Memory B cell (primary cell): ENCODE measurements around the gene CTF1.

Source experiments
- ATAC-seq: fragments of 150-1000 bp; cut with Tn5 transposase; 2 replicates; pipeline ENCODE4 v1.10.0; 2021; ENCODE audit warnings: low read depth, mild to moderate bottlenecking, moderate library complexity
- DNase-seq, 2 donors: peaks; one replicate each; pipeline ENCODE4 v3.0.0; 2022; ENCODE audit warnings: low spot score in 2 of 2
- H3K27ac Mint-ChIP-seq: one replicate; pipeline ENCODE4 v1.8.0; 2022; ENCODE audit warnings: mild to moderate bottlenecking, moderate library complexity, mixed read lengths
- H3K27me3 Mint-ChIP-seq: one replicate; pipeline ENCODE4 v1.8.0; 2022; ENCODE audit warnings: mixed read lengths
- H3K36me3 Mint-ChIP-seq: one replicate; pipeline ENCODE4 v1.8.0; 2022; ENCODE audit warnings: mild to moderate bottlenecking, mixed read lengths
- H3K4me1 Mint-ChIP-seq: one replicate; pipeline ENCODE4 v1.8.0; 2022; ENCODE audit warnings: mixed read lengths
- H3K4me3 Mint-ChIP-seq: one replicate; pipeline ENCODE4 v1.8.0; 2022; ENCODE audit warnings: mild to moderate bottlenecking, moderate library complexity, mixed read lengths
- H3K9me3 Mint-ChIP-seq: one replicate; pipeline ENCODE4 v1.8.0; 2022; ENCODE audit warnings: mixed read lengths

The CTF1 gene

DNA sequence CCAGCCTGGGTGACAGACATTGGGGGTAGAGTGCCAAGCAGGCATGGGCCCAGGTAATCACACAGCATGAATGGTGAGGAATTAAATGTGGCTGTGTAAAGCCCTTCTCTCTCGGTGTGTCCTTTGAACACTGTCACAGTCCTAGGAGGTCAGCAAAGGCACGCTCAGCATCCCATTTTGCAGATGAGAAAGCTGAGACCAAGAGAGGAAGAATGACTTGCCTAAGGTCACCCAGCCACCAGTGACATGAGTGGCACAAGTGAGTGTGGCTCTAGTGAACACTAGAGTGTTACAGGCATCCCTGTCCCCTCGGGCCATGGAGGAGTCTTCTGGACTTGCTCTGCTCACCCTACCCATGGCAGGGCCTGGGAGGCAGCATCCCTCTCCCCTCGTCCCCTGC, 10.7 kb downstream of the CTF1 start:
- Mint-ChIP-seq H3K27ac (no peak overlapping the region), H3K36me3 (no peaks in the 10 kb centered on the region), H3K4me3 (no peak overlapping the region), H3K27me3 (peaks cover 1% of the 10 kb centered on the region), H3K9me3 (peaks cover 2% of the 10 kb centered on the region), H3K4me1 (peaks cover 12% of the 10 kb centered on the region)
- no peak for ATAC-seq
- DNase-seq = no peak

DNA sequence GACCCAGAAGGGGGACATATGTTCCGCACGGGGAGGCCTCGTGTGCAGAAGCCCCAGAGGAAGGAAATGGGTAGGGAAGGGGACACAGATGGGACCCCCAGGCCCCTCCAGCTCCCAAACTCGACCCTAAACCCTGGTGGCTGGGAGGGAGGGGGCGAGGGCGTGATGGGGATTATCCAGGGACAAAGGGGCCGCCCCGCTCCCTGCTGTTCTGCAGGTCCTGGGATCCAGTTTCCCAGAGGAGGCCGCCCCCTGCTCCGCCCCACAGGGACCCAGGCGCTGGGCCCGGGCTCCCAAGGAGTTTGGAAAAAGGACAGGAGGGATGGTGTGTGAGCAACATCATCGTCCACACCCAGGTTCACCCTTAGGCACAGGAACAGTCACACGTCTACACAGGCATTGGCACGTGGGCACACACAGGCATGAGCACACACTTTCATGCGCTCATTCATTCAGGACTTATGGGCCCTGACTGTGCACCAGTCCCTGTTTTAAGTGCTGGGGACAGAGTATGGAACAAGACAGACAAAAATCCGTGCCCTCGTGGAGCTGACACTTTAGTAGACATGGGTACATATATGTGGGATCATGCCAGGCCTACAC, 14.1 kb downstream of the CTF1 start:
- Mint-ChIP-seq H3K27ac (no peak overlapping the region), H3K4me1 (peaks cover 5% of the 10 kb centered on the region), H3K4me3 (no peak overlapping the region), H3K27me3 (peaks cover 1% of the 10 kb centered on the region), H3K36me3 (no peaks in the 10 kb centered on the region), H3K9me3 (no peaks in the 10 kb centered on the region)
- ATAC-seq = no peak
- no peak for DNase-seq

DNA sequence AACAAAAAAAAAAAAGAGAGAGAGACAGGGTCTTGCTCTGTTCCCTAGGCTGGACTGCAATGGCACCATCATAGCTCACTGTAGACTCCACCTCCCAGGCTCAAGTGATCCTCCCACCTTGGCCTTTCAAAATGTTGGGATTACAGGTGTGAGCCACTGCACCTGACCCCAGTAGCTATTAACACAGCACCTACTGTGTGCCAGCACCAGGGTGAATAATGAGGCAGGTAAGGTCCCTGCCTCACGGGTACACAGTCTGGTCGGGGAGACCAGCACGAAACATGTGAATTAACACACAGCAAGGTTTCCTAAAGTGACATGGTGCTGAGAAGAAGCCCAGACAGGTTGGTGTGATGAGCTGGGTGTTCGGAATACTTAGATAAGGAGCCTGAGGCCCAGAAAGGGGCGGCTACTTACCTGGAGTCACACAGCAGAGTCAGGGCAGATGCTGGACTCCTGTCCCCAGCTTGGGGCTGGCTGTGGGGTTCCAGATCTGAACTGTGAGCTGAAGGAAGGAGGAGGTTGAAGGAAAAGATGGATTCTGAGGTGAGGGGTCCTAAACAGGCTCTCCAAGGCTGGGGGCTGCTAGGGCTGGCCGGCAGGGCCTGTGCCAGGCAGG, 16.5 kb downstream of the CTF1 start:
- Mint-ChIP-seq H3K4me3 (no peak overlapping the region), H3K9me3 (no peaks in the 10 kb centered on the region), H3K27me3 (peaks cover 1% of the 10 kb centered on the region), H3K4me1 (peaks cover 5% of the 10 kb centered on the region), H3K27ac (no peak overlapping the region), H3K36me3 (no peaks in the 10 kb centered on the region)
- DNase-seq (no peak), ATAC-seq (no peak)

DNA sequence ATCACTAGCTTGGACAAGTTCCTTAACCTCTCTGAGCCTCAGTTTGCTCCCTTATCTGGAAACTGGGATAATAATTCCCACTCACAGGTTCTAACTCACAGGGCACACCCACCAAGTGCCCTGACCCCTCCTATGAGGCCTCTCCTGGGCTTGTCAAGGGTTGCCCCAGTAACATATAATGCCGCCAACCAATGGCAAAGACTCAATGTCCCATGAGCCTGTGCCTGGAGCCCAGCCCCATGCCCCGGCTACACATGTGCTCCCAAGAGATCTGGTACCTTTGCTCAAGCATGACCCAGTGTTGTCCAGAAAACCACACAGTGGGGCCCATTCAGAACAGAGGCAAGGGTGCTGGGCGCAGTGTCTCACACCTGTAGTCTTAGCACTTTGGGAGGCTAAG, 18.4 kb downstream of the CTF1 start:
- Mint-ChIP-seq H3K27ac (no peak overlapping the region), H3K4me3 (no peak overlapping the region), H3K36me3 (peaks cover 2% of the 10 kb centered on the region), H3K4me1 (peaks cover 9% of the 10 kb centered on the region), H3K9me3 (no peaks in the 10 kb centered on the region), H3K27me3 (no peaks in the 10 kb centered on the region)
- ATAC-seq = no peak
- no peak for DNase-seq

DNA sequence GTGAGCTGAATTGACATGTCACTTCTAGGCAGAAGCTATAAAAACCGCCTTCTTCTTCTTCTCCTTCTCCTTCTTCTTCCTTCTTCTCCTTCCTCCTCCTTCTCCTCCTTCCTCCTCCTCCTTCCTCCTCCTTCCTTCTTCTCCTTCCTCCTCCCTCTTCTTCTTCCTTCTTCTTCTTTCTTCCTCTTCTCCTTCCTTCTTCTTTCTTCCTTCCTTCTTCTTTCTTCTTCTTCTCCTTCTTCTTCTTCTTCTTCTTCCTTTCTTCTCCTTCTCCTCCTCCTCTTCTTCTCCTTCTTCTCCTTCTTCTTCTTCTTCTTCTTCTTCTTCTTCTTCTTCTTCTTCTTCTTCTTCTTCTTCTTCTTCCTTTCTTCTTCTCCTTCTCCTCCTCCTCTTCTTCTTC, 22.2 kb downstream of the CTF1 start:
- no peak for ATAC-seq
- H3K27me3 Mint-ChIP-seq = no peaks in the 10 kb centered on the region
- no peaks in the 10 kb centered on the region for H3K9me3 Mint-ChIP-seq
- no peak overlapping the region for H3K27ac Mint-ChIP-seq
- no peak for DNase-seq
- H3K4me3 Mint-ChIP-seq = no peak overlapping the region
- H3K4me1 Mint-ChIP-seq = peaks cover 14% of the 10 kb centered on the region
- H3K36me3 Mint-ChIP-seq = peaks cover 2% of the 10 kb centered on the region

DNA sequence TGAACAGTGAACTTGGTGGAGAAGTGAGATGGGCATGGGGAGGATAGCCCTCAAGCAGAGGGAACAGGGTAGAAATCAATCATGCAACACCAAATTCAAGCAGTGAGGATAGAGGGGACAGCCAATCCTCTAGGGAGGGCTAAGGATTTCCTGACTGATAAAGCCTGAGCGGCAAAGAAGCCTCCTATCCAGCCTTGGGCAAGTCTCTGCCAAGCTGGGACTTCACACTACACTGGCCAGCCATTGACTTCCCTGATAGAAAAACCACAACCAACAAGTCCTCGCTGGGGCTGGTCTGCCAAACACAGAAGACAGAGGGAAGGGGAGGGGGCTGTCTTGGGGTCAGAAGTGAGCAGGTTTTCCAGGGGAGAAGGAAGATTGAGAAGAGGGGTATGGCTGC, 24.5 kb downstream of the CTF1 start:
- Mint-ChIP-seq H3K4me1 (peaks cover 19% of the 10 kb centered on the region), H3K36me3 (peaks cover 2% of the 10 kb centered on the region), H3K4me3 (peak overlapping the region; percentile 45), H3K27ac (no peak overlapping the region), H3K27me3 (no peaks in the 10 kb centered on the region), H3K9me3 (no peaks in the 10 kb centered on the region)
- DNase-seq (no peak), ATAC-seq (no peak)

DNA sequence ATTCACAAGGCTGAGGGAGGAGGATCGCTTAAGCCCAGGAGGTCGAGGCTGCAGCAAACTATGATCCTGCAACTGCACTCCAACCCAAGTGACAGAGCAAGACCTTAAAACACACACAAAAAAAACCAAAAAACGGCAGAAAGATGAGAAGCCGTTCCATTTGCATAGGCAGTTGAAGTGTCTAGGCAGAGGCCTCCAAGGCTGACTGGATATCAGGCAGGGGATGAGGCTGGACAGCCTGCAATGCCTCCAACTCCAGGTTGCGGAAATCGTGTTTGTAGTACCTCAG, 25.0 kb downstream of the CTF1 start:
- no peaks in the 10 kb centered on the region for H3K27me3 Mint-ChIP-seq
- H3K36me3 Mint-ChIP-seq = peaks cover 3% of the 10 kb centered on the region
- peak overlapping the region; percentile 99 for H3K27ac Mint-ChIP-seq
- H3K9me3 Mint-ChIP-seq = no peaks in the 10 kb centered on the region
- DNase-seq (no peak), ATAC-seq (no peak)
- H3K4me3 Mint-ChIP-seq = peak overlapping the region; percentile 99
- H3K4me1 Mint-ChIP-seq = peaks cover 23% of the 10 kb centered on the region

DNA sequence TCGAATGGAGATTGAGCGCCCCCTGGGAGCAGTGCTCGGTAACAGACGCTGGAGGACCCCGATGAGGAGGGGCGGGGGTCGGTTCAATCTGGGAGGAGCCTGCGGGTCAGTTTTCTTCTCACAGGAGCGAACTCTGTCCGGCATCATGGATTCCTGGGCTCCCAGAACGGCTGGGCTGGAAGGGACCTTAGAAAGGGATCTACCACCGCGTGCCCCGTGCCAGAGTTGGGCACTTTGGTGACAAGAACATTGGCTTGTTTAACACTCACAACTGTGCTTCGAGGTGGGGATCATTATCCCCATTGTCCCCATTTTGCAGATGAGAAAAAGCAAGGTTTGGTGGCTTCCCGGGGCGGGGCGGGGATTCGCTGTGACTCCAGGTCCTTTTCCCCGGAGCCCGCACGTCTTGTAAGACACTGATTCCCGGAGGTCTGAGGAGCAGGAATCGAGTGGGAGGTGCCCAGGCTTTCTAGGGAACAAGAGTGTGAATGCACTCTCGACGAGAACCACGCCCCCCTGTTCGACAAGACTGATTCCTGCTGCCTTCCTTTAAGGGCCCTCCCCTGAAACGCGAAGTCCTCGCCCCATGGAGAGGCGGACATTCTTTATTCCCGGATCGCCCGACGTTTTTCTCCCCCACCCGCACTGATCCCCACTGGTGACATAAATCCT, 25.5 kb downstream of the CTF1 start:
- Mint-ChIP-seq H3K27me3 (no peaks in the 10 kb centered on the region), H3K36me3 (peaks cover 7% of the 10 kb centered on the region), H3K4me1 (peaks cover 27% of the 10 kb centered on the region), H3K9me3 (no peaks in the 10 kb centered on the region), H3K27ac (peak overlapping the region; percentile 99), H3K4me3 (peak overlapping the region; percentile 99)
- peak; percentile 87 to 89 for DNase-seq
- ATAC-seq = peak; percentile 9

DNA sequence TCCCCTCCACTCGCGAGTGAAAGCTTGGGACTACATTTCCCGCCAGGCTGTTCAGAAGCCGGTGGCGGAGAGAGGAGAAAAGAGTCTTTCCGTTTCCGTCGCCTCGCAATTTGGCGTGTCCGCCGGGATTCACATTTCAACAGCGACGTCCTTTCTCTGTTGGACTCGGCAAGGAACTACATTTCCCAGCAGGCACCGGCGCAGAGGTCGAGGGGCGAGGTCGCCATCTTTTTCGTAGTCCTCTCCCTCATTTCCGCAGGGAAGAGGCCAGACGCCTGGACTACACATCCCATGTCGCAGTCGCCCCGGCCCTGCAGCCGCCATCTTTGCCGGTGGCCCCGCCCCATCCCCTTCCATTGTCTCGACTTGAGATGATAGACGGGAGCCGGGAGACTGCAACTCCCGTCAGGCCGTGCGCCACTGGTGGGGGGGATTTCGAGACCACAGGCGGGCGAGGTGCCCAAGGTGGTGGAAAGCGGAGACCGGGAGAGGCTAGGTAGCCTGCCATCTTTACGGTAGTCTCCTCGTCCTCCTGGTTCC, 26.1 kb downstream of the CTF1 start:
- H3K4me1 Mint-ChIP-seq = peaks cover 27% of the 10 kb centered on the region
- H3K27me3 Mint-ChIP-seq = no peaks in the 10 kb centered on the region
- DNase-seq (peak; percentile 94 to 99), ATAC-seq (peak; percentile 72)
- H3K9me3 Mint-ChIP-seq = no peaks in the 10 kb centered on the region
- H3K4me3 Mint-ChIP-seq = peak overlapping the region; percentile 99
- peaks cover 7% of the 10 kb centered on the region for H3K36me3 Mint-ChIP-seq
- peak overlapping the region; percentile 99 for H3K27ac Mint-ChIP-seq

DNA sequence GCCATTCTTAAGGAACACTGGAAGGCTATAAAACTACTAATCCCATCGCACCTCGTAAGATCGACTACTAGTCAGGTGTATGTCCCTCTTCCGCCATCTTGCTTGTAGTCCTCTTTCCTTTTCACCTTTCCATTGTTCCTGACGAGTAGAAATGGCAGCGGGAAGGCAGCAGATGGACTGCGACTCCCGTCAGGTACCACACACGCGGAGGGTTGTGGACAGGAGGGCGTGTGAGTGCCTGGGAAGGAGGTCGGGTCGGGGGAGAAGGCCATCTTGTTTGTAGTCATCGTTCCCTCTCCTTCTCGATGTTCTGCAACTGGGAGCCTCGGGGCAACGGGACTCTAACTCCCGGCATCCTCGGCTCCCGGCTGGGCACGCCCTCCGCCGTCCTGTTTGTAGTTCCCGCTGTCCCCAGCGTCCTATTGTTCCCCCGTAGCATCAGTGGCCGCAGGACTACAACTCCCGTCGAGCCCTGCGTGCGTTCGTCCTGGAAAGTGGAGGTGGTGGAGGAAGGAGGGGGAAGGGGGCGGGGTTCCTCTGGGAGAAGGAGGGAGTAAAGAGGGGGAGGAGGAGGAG, 26.6 kb downstream of the CTF1 start:
- Mint-ChIP-seq H3K27ac (peak overlapping the region; percentile 99), H3K4me3 (peak overlapping the region; percentile 99), H3K27me3 (no peaks in the 10 kb centered on the region), H3K9me3 (no peaks in the 10 kb centered on the region), H3K36me3 (peaks cover 7% of the 10 kb centered on the region), H3K4me1 (peaks cover 29% of the 10 kb centered on the region)
- DNase-seq (peak; percentile 81 to 90), ATAC-seq (peak; percentile 69)

DNA sequence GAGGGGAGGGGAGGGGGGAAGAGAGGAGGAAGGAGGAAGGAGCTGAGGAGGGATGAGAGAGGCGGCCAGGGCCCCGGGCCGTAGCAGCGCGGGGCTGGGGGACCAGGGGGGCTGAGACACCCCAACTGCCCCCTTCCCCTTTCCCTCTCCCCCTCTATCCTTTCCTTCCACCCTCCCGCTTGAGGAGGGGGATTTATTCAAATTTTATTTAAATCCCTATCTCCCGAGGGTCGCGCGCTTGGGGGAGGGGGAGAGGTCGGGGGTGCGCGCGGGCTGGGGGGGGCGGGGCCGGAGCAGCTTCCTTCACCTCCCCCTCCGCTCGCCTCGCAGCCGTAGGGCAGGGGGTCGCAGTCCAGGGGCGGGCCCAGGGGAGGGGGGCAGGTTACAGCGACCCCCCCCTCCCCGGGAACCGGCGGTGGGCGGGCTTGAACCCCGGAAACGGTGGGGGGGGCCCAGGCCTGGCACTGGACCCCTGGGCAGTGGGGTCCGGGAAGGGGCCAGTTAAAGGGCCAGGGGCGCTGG, 27.2 kb downstream of the CTF1 start, which contains the start of gene FBXL19:
TSS of gene FBXL19 (plus strand) at position 19 of the 522 bp plus-strand sequence. CDS start 2,183 bp downstream, outside the sequence.
- peaks cover 6% of the 10 kb centered on the region for H3K36me3 Mint-ChIP-seq
- H3K27ac Mint-ChIP-seq = peak within 1 kb of the TSS; percentile 99
- DNase-seq = no peak
- no peaks in the 10 kb centered on the region for H3K9me3 Mint-ChIP-seq
- H3K4me3 Mint-ChIP-seq = peak within 1 kb of the TSS; percentile 99
- H3K27me3 Mint-ChIP-seq = no peaks in the 10 kb centered on the region
- peaks cover 29% of the 10 kb centered on the region for H3K4me1 Mint-ChIP-seq
- no peak for ATAC-seq

DNA sequence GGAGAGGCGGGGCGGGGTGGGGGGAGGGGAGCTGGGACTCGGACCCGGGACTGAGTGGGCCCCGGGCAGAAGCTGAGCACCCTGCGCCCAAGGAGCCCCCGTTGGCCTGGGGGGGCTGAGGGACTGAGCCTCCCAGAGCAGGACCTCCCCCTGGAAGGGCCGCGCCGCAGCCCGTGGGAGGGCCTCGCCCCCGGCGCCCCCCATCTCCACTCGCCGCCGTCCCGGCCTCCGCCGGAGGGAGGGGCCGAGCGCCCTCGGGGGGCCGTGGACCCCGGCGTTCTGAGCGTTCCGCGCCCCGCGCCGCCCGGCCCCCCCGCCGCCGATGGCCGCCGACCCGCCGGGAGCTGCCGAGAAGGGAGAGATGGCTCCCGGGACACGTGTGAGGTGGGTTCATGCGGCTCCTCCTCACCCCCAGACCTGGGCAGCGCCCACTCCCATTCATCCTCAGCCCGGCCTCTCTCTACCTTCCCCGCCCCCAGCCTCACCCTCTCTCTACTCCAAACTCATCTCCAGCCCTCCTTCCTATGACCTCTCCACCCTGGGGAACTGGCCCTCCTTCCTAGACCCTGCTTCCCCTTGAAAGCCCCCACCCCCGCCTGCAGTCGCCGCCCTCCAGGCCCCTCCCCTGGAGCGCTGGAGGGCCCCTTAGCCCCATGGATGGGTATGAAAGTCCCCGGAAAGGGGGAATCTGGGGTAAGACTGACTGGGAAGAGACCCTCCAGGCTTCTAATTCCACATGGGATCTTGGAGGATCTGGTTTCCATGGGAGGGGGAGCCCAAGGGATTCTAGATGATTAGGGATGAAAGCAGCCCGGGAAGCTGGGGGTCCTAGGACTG, 27.9 kb downstream of the CTF1 start:
- no peaks in the 10 kb centered on the region for H3K9me3 Mint-ChIP-seq
- peak overlapping the region; percentile 84 for H3K4me3 Mint-ChIP-seq
- no peak overlapping the region for H3K27ac Mint-ChIP-seq
- DNase-seq = peak in 1 of 2 donors; percentile 36
- peaks cover 26% of the 10 kb centered on the region for H3K4me1 Mint-ChIP-seq
- H3K27me3 Mint-ChIP-seq = no peaks in the 10 kb centered on the region
- ATAC-seq = no peak
- peaks cover 4% of the 10 kb centered on the region for H3K36me3 Mint-ChIP-seq

DNA sequence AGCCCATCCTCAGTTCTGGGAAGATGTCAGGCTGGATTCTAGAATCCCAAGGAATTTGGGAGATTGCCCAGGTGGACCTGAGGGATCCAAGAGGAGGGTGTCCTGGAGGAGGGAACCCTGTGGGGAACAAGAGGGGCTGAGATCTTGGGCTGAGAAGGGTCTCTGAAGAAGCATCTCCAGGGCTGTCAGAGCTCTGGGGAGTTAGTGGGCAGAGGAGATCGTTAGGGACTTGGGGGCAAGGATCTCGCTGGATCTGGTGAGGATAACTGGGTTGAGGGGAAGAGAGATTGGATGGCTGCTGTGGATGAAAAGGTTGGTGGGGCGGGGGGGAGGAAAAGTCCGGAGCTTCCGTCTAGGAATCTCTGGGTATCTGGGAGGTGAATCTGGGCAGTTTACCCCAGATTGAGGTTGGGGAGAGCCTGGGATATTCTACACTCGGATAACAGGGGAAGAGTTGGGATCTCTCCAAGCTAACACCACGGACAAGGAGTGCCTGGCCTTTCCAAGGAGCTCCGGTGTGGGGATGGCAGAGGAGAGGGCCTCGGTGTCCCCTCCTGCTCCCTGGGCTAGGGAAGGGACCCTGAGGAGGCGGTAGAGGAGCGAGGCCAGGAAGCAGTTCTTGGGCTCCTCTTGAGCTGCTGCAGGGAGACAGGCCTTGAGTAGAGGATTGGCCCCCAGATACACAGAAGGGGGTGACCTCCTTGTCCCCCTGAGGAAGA, 28.7 kb downstream of the CTF1 start:
- DNase-seq (peak in 1 of 2 donors; percentile 25), ATAC-seq (no peak)
- H3K36me3 Mint-ChIP-seq = peaks cover 4% of the 10 kb centered on the region
- no peak overlapping the region for H3K27ac Mint-ChIP-seq
- peaks cover 26% of the 10 kb centered on the region for H3K4me1 Mint-ChIP-seq
- H3K4me3 Mint-ChIP-seq = peak overlapping the region; percentile 84
- H3K27me3 Mint-ChIP-seq = no peaks in the 10 kb centered on the region
- no peaks in the 10 kb centered on the region for H3K9me3 Mint-ChIP-seq
